HG03159 (cell line): Measurements from ENCODE around the gene FKRP.
"Not testable (repeated sequence)": the region's sequence is repeated elsewhere in the genome, so short reads cannot be mapped to it uniquely, and the experiment has no call there.

Experiments used
- ATAC-seq: cut with Tn5 transposase; IDR thresholded peaks from one replicate; pipeline ENCODE4 v1.9.1; 2021; ENCODE audit warnings: mild to moderate bottlenecking, moderate library complexity; ENCODE audit not compliant: unreplicated experiment

Gene FKRP

GRCh38 chr19:46756544-46756888 lies 10.7 kb downstream of the FKRP start:
- no peak for ATAC-seq

DNA sequence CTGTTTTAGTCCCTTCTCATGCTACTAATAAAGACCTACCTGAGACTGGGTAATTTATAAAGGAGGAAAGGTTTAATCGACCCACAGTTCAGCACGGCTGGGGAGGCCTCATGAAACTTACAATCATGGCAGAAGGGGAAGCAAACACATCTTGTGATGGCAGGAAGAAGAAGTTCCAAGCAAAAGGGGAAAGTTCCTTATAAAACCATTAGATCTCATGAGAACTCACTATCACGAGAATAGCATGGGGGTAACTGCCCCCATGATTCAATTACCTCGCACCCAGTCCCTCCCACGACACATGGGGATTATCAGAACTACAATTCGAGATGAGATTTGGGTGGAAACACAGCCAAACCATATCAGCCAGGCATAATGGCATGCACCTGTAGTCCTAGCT lies 13.3 kb downstream of the FKRP start:
- no peak for ATAC-seq

- ATAC-seq: no peak
Observed at GRCh38 chr19:46759817-46760333, 14.0 kb downstream of the FKRP start.

- ATAC-seq: no peak
Observed at GRCh38 chr19:46760363-46760762, 14.5 kb downstream of the FKRP start.

DNA sequence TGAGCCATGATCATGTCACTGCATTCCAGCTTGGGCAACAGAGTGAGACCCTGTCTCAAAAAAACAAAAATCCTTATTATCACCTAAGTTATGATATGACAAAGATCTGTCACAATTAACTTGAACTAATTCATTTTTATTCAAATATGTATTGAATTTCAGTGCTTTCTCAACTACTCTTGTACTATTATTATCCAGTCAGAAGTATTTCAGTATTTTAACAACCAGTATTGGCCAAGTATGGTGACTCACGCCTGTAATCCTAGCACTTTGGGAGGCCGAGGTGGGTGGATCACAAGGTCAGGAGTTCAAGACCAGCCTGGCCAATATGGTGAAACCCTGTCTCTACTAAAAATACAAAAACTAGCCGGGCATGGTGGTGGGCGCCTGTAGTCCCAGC lies 15.0 kb downstream of the FKRP start:
- ATAC-seq: not testable (repeated sequence)

DNA sequence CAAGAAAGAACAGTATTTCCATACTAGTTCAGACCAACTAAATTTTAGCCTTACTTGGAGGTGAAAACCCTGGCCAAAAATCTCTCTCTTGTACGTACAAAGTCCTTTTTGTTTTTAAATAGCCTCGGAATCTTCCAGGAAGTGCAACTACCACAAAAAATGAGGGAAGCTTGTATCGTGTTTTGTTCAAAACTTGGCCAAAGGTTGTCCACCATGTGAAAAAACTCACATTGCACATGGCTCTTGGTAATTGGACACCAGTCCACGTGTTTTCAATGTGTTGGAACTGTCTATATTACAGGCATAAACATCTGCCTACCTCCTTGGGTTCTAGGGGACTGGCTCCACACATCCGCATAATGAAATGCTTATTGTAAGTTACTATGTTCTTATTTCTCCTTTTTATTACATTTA lies 15.6 kb downstream of the FKRP start:
- no peak for ATAC-seq

- no peak for ATAC-seq
Observed at GRCh38 chr19:46762245-46762890, 16.5 kb downstream of the FKRP start.

DNA sequence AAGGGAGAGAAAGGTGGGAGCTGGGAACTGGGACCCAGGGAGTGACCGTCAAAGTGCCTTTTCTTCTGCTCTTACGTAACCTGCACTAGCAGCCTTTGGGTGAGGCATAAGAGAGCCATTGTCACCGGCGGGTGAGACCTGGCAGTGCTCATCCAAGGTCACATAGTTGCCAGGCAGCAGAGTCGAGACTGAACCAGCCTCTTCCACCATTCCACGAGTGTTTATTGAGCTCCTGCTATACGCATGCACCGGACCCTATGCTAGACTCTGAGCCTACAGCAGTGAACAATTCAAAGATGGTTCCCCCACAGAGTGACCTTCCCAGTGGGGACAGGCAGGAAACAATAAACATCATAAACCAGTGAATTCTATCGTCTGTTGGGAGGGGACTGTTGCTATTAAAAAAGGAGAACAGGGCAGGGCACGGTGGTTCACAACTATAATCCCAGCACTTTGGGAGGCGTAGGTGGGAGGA lies 19.0 kb downstream of the FKRP start:
- ATAC-seq: no peak

DNA sequence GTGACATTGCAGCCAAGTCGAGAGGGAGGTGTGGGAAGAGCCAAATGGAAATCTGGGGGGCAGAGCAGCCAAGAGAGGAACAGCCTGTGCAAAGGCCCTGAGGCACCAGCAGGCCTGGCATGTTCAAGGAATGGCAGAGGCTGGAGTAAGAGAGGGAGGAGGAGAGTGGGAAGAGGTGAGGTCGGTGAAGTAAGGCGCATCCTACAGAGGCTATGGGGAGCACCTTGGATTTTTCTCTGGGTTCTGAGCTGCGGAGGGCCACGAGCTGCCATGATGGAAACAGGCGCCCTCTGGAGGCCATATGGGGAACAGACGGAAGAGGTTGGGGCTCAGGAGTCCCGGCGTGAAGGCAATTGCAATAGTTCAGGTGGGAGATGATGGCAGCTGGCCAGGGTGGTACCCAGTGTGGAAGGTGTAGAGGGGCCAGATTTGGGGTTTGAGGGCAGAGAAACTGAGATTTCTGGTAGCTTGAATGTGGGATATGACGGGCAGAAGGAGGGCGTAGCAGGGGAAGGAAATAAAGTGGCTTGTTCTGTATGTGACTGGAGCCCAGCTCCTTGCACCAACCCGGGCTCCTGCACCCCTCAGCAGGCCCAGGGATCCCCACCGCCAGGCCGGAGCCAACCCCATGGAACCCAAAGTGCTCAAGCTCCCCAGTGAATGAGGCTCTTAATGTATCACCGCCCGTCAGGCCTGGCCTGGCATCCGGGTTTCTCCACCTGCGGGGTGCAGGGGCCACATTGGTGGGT lies 20.9 kb downstream of the FKRP start:
- ATAC-seq: no peak

DNA sequence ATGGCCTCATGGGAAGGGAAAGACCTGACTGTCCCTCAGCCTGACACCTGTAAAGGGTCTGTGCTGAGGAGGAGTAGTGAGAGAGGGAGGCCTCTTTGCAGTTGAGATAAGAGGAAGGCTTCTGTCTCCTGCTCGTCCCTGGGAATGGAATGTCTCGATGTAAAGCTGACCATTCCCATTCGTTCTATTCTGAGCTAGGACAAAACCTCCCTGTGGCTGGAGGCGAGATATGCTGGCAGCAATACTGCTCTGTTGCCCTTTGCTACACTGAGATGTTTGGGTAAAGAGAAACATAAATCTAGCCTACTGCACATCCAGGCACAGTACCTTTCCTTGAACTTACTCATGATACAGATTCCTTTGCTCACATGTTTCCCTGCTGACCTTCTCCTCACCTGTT lies 22.9 kb downstream of the FKRP start:
- not testable (repeated sequence) for ATAC-seq

DNA sequence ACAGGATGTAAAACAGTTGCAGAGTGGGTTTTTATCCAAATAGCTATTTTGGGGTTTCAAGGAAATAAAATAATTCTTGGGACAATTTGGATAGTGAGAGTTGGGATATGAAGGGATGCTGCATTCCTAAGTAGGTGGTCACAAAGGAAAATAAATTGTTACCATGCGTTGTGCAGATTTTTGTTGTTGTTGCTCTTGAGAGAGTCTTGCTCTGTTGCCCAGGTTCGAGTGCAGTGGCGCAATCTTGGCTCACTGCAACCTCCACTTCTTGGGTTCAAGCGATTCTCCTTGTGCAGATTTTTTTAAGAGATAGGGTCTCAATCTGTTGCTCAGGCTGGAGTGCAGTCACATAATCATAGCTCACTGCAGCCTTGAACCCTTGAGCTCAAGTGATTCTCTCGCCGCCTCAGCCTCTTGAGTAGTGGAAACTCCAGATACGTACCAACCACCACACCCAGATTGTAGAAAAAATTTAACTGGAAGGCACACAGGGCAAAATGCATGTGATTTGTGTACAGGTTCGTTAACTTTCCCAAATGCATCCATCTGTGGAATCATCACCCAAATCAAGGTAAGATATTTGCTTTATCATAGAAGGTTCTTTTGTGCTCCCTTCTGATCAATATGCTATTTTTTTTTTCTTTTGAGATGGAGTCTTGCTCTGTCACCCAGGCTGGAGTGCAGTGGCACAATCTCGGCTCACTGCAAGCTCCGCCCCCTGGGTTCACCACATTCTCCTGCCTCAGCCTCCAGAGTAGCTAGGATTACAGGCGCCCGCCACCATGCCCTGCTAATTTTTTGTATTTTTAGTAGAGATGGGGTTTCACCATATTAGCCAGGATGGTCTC lies 26.5 kb downstream of the FKRP start:
- no peak for ATAC-seq

- no peak for ATAC-seq
Observed at GRCh38 chr19:46773018-46773399, 27.2 kb downstream of the FKRP start.

DNA sequence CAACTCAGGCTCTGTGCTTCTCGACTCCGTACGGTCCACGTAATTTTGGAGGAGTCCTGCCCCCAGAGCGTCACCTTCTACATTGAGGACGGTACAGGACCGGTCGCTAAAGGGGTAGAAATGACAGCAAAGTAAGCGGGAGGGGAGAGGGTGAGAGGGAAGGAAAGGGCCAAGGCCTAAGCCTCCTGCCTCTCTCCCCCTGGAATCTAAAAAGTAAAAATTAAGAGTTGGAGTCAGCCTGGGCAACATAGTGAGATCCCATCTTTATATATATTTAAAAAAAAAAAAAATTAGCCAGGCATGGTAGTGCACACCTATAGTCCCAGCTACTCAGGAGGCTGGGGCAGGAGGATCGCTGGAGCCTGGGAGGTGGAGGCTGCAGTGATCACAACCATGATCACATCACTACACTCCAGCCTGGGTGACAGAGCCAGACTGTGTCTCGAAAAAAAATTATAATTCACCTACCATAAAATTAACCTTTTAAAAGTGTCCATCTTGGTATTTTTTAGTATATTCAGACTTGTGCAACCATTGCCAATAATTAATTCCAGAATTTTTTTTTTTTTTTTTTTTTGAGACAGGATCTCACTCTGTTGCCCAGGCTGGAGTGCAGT lies 29.9 kb downstream of the FKRP start:
- no peak for ATAC-seq

GRCh38 chr19:46776927-46777911 lies 31.4 kb downstream of the FKRP start:
- no peak for ATAC-seq

DNA sequence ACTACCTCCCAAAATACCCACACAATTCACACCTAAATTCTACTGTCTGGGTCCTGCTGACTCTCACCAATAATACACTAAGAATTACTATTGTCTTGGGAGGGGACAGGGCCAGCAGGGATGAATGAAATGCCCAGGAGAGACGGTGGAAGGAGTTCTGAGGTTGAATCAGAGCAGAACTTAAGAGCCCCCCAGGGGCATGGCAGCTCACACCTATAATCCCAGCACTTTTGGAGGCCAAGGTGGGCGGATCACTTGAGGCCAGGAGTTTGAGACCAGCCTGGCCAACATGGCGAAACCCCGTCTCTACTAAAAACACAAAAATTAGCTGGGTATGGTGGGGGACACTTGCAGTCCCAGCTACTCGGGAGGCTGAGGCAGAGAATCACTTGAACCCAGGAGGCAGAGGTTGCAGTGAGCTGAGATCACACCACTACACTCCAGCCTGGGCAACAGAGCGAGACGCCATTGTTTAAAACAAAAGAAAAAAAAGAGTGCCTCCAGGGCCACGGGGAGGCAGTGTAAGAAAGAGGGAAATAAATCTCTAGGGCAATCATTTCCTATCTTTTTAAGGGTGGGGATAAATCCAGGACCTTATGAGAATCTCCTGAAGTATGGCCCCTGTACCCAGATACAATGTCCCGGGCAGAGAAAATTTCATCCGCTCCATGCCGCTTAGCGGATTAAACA lies 32.2 kb downstream of the FKRP start:
- ATAC-seq: not testable (repeated sequence)

DNA sequence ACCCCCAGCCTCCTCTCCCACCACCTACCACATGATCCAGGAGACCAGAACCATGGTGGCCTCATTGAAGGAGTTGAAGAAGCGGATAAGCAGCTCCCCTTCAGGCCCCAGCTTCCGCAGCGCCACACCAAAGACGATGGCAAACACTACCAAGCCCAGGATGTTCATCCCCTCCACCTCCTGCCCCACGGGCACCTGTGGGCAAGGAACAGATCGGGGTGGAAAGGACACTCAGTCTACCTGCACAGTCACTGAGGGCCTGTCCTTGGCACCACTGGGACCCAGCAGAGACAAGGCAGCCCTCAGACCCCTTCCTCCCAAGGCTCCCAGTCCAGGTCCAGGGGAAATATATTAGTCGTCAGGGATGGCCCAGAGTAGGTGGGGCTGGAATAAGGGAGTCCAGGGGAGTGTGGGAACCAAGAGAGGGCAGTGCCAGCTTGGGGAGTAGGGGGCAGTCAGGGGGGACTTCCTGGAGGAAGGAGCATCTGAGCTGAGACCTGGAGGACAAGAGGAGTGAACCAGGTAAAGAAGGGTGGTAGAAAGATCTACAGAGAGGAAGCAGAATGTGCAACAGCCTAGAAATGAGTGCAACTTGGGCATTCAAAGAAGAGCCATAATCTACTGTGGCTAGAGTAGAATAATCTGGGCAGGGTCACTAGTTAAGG lies 36.6 kb downstream of the FKRP start:
- no peak for ATAC-seq

DNA sequence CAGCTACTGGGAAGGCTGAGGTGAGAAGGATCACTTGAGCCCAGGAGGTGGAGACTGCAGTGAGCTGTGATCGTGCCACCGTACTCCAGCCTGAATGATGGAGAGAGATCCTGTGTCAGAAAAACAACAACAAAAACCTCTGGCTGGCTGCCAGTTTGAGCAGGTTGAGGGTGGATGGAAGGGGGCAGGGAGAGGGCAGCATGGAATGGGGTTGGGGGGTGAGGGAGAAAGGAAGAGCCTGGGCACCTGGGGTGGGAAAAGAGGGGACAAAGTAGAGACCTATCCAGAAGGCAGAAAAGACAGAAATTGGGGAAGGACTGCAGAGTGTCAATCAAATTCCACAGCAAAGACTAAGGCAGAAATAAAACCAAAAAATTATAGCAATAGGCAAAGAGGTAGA lies 37.8 kb downstream of the FKRP start:
- ATAC-seq: no peak

- ATAC-seq: no peak
Observed at GRCh38 chr19:46784262-46785053, 38.6 kb downstream of the FKRP start.
